HepG2 (cell line): ENCODE results near the gene ENTPD6. TPM values are rescaled to one million over a fixed set of nuclear protein-coding genes. Genes with fewer than 3 reads are reported as not detected.

ENCODE experiments used
- AFF4 ChIP-seq: sonication (generic); formaldehyde crosslinking; IDR thresholded peaks from 2 replicates; pipeline ENCODE4 v1.4.0; 2020; ENCODE audit warnings: missing genetic modification reagents
- EP300 ChIP-seq, 3 experiments: sonication (generic) in 1 of 3; formaldehyde crosslinking in 1 of 3; IDR thresholded peaks; 2 replicates each; pipeline versions ENCODE4 v1.5.1 to v1.6.1; 2011 to 2020; ENCODE audit warnings: low read depth in 2 of 3, low read length in 2 of 3, borderline replicate concordance in 1 of 3, improper control_type of control experiment in 1 of 3, mild to moderate bottlenecking in 1 of 3, missing genetic modification reagents in 1 of 3, moderate library complexity in 1 of 3
- FLYWCH1 ChIP-seq: sonication (generic); formaldehyde crosslinking; IDR thresholded peaks from 2 replicates; pipeline ENCODE4 v1.8.1; 2023; ENCODE audit warnings: mild to moderate bottlenecking, missing genetic modification reagents
- FOXP4 ChIP-seq: sonication (generic); formaldehyde crosslinking; IDR thresholded peaks from 2 replicates; pipeline ENCODE4 v1.4.0; 2020; ENCODE audit warnings: missing genetic modification reagents
- GABPA ChIP-seq, 2 experiments: IDR thresholded peaks; 2 replicates each; pipeline ENCODE4 v1.6.1; 2011 to 2016; ENCODE audit warnings: low read depth in 2 of 2, low read length in 1 of 2, missing biosample characterization in 1 of 2, missing genetic modification characterization in 1 of 2
- IRF2 ChIP-seq: IDR thresholded peaks from 2 replicates; pipeline ENCODE4 v1.6.1; 2018; ENCODE audit warnings: missing genetic modification reagents, missing compliant biosample characterization
- KDM1A ChIP-seq: IDR thresholded peaks from 2 replicates; pipeline ENCODE4 v1.6.1; 2016; ENCODE audit warnings: missing compliant biosample characterization
- MAZ ChIP-seq, 2 experiments: sonication (generic) in 1 of 2; formaldehyde crosslinking in 1 of 2; IDR thresholded peaks; 2 replicates each; pipeline versions ENCODE4 v1.5.0 to v1.6.1; 2012 to 2020; ENCODE audit warnings: low read depth in 2 of 2, mild to moderate bottlenecking in 2 of 2, borderline replicate concordance in 1 of 2, improper control_type of control experiment in 1 of 2, low read length in 1 of 2, missing genetic modification reagents in 1 of 2, moderate library complexity in 1 of 2
- RBM39 ChIP-seq: fragments of 200-400 bp; formaldehyde crosslinking; IDR thresholded peaks from one replicate; pipeline ENCODE4 v1.6.1; 2018; ENCODE audit warnings: antibody characterized with exemption, mild to moderate bottlenecking, low read depth, low read length; ENCODE audit not compliant: poor library complexity, severe bottlenecking
- SAP130 ChIP-seq: IDR thresholded peaks from 2 replicates; pipeline ENCODE4 v1.6.1; 2016; ENCODE audit warnings: low read depth
- TCF7L2 ChIP-seq: IDR thresholded peaks from 2 replicates; pipeline ENCODE4 v1.6.1; 2011; ENCODE audit warnings: mild to moderate bottlenecking, low read depth, low read length, moderate library complexity
- ZBTB38 ChIP-seq: sonication (generic); formaldehyde crosslinking; IDR thresholded peaks from 2 replicates; pipeline ENCODE4 v1.5.1; 2020; ENCODE audit warnings: mild to moderate bottlenecking, missing genetic modification reagents
- ZKSCAN8 ChIP-seq: IDR thresholded peaks from 2 replicates; pipeline ENCODE4 v1.6.1; 2016; ENCODE audit warnings: borderline replicate concordance, missing genetic modification reagents, missing compliant biosample characterization
- ZNF567 ChIP-seq: sonication (generic); formaldehyde crosslinking; IDR thresholded peaks from 2 replicates; pipeline ENCODE4 v1.8.1; 2023; ENCODE audit warnings: mild to moderate bottlenecking, missing genetic modification reagents, borderline replicate concordance
- ZNF747 ChIP-seq: sonication (generic); formaldehyde crosslinking; IDR thresholded peaks from 2 replicates; pipeline ENCODE4 v1.8.1; 2023; ENCODE audit warnings: missing genetic modification reagents, mild to moderate bottlenecking, borderline replicate concordance
- ZZZ3 ChIP-seq: sonication (generic); formaldehyde crosslinking; IDR thresholded peaks from 2 replicates; pipeline ENCODE4 v1.4.0; 2020; ENCODE audit warnings: missing genetic modification reagents, mild to moderate bottlenecking, borderline replicate concordance
- polyA plus RNA-seq, 8 experiments: library from polyadenylated mRNA; depleted of rRNA in 3 of 8; stranded (reverse) in 7 of 8; unstranded in 1 of 8; fragments of >200 nt; fragmentation: Illumina TruSeq in 4 of 8; extraction: Trizol in 4 of 8; gene quantifications; 2 replicates each; pipeline versions ENCODE4 v1.2.1 to v1.2.3, GENCODE V29; 2011 to 2016; ENCODE audit warnings: low read depth in 4 of 8, missing spikeins in 1 of 8, mixed read lengths in 1 of 8; ENCODE audit not compliant: insufficient read depth in 1 of 8
- total RNA-seq, 5 experiments: library from RNA; depleted of rRNA; stranded (reverse); fragments of >200 nt; fragmentation: Illumina TruSeq; extraction: Trizol; gene quantifications; 2 replicates each; pipeline ENCODE4 v1.2.3, GENCODE V29; 2016; ENCODE audit warnings: low read depth in 1 of 5
- TF ChIP-seq, protein P1 (sequence below): IDR thresholded peaks from 2 replicates; pipeline ENCODE4 v1.6.1; 2016; ENCODE audit warnings: missing biosample characterization, missing genetic modification reagents, low read depth
- TF ChIP-seq, protein P2 (sequence below): sonication (generic); formaldehyde crosslinking; IDR thresholded peaks from 2 replicates; pipeline ENCODE4 v1.4.0; 2020; ENCODE audit warnings: missing genetic modification reagents

Gene ENTPD6
- total and polyA plus RNA-seq, 2 of the 13 experiments (the other 11 are each of a cell fraction or from before 2014, with no cell fraction given) = 164 to 172 TPM

- TF ChIP-seq FOXP4 (peak; percentile 62; the same call in 1 of the 2 replicates), TCF7L2 (no peak), SAP130 (CRISPR knock-in tag) (peak; percentile 86), RBM39 (peak; percentile 45), EP300 (IDR thresholded peaks at IDR 0.05; ENCODE audit: low read depth in 2 of 2, low read length in 2 of 2) (peak in 1 of 2 experiments; percentile 73; a peak in 2 of 4 replicates), EP300 (CRISPR knock-in tag; IDR thresholded peaks at IDR 0.05; ENCODE audit: borderline replicate concordance) (peak; percentile 94), ZKSCAN8 (no peak), KDM1A (CRISPR knock-in tag) (peak; percentile 80), IRF2 (CRISPR knock-in tag) (no peak), ZNF747 (CRISPR knock-in tag) (no peak), ZBTB38 (CRISPR knock-in tag) (no peak), MAZ (IDR thresholded peaks at IDR 0.05; ENCODE audit: borderline replicate concordance, low read depth, low read length) (peak; percentile 37; the same call in 1 of the 2 replicates), MAZ (CRISPR knock-in tag; IDR thresholded peaks at IDR 0.05; ENCODE audit: low read depth) (peak; percentile 36; the same call in 1 of the 2 replicates), ZZZ3 (CRISPR knock-in tag) (no peak), AFF4 (CRISPR knock-in tag) (no peak), FLYWCH1 (CRISPR knock-in tag) (no peak), GABPA (IDR thresholded peaks at IDR 0.05; ENCODE audit: low read depth, low read length) (no peak), GABPA (CRISPR knock-in tag; IDR thresholded peaks at IDR 0.05; ENCODE audit: low read depth) (peak; percentile 55), ZNF567 (CRISPR knock-in tag) (no peak)
- TF ChIP-seq, protein P1, sequence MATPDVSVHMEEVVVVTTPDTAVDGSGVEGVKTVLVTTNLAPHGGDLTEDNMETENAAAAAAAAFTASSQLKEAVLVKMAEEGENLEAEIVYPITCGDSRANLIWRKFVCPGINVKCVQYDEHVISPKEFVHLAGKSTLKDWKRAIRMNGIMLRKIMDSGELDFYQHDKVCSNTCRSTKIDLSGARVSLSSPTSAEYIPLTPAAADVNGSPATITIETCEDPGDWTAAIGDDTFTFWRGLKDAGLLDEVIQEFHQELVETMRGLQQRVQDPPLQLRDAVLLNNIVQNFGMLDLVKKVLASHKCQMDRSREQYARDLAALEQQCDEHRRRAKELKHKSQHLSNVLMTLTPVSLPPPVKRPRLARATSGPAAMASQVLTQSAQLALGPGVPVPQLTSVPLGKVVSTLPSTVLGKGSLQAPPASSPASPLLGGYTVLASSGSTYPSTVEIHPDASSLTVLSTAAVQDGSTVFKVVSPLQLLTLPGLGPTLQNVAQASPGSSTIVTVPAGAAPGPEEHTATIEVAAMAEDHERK (CRISPR knock-in tag) = no peak
- TF ChIP-seq, protein P2, sequence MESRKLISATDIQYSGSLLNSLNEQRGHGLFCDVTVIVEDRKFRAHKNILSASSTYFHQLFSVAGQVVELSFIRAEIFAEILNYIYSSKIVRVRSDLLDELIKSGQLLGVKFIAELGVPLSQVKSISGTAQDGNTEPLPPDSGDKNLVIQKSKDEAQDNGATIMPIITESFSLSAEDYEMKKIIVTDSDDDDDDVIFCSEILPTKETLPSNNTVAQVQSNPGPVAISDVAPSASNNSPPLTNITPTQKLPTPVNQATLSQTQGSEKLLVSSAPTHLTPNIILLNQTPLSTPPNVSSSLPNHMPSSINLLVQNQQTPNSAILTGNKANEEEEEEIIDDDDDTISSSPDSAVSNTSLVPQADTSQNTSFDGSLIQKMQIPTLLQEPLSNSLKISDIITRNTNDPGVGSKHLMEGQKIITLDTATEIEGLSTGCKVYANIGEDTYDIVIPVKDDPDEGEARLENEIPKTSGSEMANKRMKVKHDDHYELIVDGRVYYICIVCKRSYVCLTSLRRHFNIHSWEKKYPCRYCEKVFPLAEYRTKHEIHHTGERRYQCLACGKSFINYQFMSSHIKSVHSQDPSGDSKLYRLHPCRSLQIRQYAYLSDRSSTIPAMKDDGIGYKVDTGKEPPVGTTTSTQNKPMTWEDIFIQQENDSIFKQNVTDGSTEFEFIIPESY (CRISPR knock-in tag) = 0 out of 2 replicates have a peak, but pooled peaks have one; percentile 11
These were observed 42.3 kb downstream of the ENTPD6 start (continued) for GRCh38 chr20:25237610-25238318.
